IPS-15b (cell line): Measurements from ENCODE around the gene CAV3.

Experiments used
- H3K27me3 ChIP-seq: one replicate; pipeline ENCODE4 v1.6.1; 2013; ENCODE audit warnings: low read length; ENCODE audit not compliant: control insufficient read depth, insufficient read depth
- H3K36me3 ChIP-seq: one replicate; pipeline ENCODE4 v1.6.1; 2013; ENCODE audit warnings: low read length; ENCODE audit not compliant: control insufficient read depth, insufficient read depth
- H3K4me1 ChIP-seq: one replicate; pipeline ENCODE4 v1.6.1; 2013; ENCODE audit warnings: mild to moderate bottlenecking, low read length; ENCODE audit not compliant: control insufficient read depth, insufficient read depth
- H3K4me3 ChIP-seq: one replicate; pipeline ENCODE4 v1.5.1; 2013; ENCODE audit warnings: low read depth, low read length
- H3K9ac ChIP-seq: one replicate; pipeline ENCODE4 v1.6.1; 2013; ENCODE audit warnings: low read depth, mild to moderate bottlenecking, low read length
- H3K9me3 ChIP-seq: one replicate; pipeline ENCODE4 v1.6.1; 2013; ENCODE audit warnings: mild to moderate bottlenecking, low read length; ENCODE audit not compliant: control insufficient read depth, insufficient read depth

Gene CAV3

DNA sequence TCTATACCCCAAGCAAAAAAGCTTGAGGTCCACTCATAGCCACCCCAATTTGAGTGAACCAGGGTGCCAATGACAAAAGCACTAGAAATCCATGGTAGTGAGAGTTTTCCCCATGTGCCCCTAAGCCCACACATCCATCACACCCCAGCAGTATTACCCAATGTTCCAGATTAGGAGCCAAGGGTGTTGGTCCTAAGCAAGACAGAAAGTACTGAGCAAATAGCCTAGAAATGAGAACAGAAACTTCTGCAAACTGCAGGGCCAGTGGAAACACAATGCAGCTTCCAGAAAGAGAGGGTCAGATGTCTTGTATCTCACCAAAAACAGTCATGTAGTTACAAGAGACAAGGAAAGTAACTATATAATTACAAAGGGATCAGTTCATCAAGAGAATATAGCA, 46.7 kb downstream of the CAV3 start:
- Histone ChIP-seq H3K36me3 (no peaks in the 10 kb centered on the region), H3K9me3 (no peaks in the 10 kb centered on the region), H3K27me3 (no peaks in the 10 kb centered on the region), H3K4me3 (no peak overlapping the region), H3K4me1 (no peaks in the 10 kb centered on the region), H3K9ac (no peak overlapping the region)

DNA sequence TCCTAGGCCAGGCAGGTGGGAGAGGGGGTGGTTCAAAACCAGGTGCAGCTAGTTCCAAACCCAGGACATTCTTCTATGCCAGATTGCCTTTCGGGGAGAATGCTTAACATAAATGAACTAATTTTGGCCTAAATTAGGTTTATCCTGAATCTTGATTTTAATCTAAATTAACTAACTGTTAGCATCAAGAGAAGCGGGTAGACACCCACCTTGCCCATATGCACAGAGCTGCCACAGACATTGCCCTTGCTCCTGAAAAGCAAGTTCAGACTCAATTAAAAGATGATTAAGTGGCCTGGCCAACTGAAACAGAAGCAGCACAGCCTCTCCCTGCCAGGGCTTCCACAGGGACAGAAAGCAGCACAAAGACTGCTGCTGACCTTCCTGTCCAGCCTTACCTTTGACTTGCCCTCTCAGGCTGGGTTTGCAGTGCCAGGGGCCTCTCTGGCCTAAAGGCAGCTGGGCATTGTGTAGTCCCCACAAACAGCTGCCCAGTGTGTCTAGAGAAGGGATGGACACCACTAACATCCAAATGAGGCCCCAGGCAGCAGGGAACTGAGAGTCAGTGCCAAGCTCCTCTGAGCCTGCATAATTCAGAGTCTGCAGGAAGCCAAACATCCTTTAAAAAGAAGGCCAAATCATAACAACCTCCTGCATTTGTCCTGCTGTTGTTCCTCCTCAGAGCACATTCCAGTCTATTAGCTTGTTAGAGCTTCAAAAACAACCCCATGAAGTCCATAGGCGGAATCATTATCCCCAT, 51.3 kb downstream of the CAV3 start:
- Histone ChIP-seq H3K27me3 (no peaks in the 10 kb centered on the region), H3K36me3 (no peaks in the 10 kb centered on the region), H3K9ac (no peak overlapping the region), H3K9me3 (no peaks in the 10 kb centered on the region), H3K4me1 (no peaks in the 10 kb centered on the region), H3K4me3 (no peak overlapping the region)

DNA sequence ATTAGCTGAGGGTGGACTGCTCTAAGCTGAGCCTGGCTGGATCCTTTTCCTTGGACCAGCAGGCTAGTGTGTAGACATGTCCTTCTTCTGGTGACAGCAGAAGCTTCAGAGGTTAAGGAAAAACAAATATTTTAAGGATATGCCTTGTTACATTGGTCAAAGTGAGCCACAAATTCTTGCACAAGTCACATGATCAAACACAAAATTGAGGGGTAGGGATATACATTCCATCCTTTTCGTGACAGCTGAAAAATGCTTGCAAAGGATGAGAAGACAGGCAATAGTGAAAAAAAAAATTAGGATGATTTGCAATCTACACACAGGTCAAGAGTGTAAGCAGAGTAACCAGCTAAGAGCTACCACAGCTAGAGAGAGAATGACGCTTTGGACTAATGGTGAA, 56.9 kb downstream of the CAV3 start:
- Histone ChIP-seq H3K27me3 (no peaks in the 10 kb centered on the region), H3K4me3 (no peak overlapping the region), H3K9ac (no peak overlapping the region), H3K4me1 (no peaks in the 10 kb centered on the region), H3K9me3 (no peaks in the 10 kb centered on the region), H3K36me3 (no peaks in the 10 kb centered on the region)

DNA sequence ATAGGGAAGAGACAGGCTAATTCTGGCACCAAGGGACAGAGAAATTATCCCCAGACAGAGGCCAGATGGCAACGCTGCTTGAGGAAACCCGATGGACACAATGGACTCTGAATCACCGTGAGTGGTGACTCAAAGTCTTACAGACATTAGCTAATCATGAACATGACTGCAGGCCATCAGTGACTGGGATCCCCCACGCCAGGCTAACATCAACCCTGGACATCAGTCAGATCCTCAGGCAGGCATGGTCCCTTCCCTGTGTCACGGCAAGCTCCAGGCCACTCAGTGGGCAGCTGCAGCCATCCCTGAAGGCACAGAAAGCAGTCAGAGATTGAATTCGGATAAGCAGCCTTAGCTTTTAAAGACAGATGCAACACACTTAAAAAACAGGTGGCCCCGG, 59.6 kb downstream of the CAV3 start:
- H3K4me3 ChIP-seq = no peak overlapping the region
- H3K4me1 ChIP-seq = no peaks in the 10 kb centered on the region
- H3K36me3 ChIP-seq = no peaks in the 10 kb centered on the region
- H3K9ac ChIP-seq = no peak overlapping the region
- no peaks in the 10 kb centered on the region for H3K9me3 ChIP-seq
- H3K27me3 ChIP-seq = no peaks in the 10 kb centered on the region

DNA sequence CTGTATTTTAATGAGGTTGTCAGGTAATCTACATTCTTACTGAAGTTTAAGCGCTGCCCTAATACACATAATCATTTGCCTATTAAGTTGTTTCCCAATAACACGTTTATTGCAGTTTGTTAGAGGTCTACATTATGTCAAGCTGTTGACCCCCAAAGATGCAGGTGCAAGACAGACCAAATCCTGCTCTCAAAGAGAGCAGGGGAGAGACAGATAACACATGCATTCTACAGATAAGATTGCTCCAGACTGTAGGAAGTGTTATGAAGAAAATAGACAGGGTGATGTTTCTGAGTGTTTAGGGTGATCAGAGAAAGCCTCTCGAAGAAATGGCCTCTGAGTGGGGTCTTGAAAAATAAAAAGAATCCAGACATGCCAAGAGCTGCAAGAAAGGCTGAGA, 60.6 kb downstream of the CAV3 start:
- no peaks in the 10 kb centered on the region for H3K27me3 ChIP-seq
- H3K9me3 ChIP-seq = no peaks in the 10 kb centered on the region
- no peaks in the 10 kb centered on the region for H3K36me3 ChIP-seq

More for the DNA sequence above, 60.6 kb downstream of the CAV3 start:
- Histone ChIP-seq H3K4me3 (no peak overlapping the region), H3K9ac (no peak overlapping the region), H3K4me1 (no peaks in the 10 kb centered on the region)
